GM12864 (cell line): ENCODE results near the gene FAM177B.

Source experiments
- DNase-seq: peaks from one replicate; pipeline ENCODE4 v3.0.0-alpha.2; 2011; ENCODE audit warnings: low read depth
- H3K4me3 ChIP-seq: 2 replicates; pipeline ENCODE4 v1.5.1; 2011; ENCODE audit warnings: mild to moderate bottlenecking, low read depth, low read length, control low read depth
- TF ChIP-seq, protein P1 (sequence below): IDR thresholded peaks from 2 replicates; pipeline ENCODE4 v1.5.1; 2011; ENCODE audit warnings: low read depth, mild to moderate bottlenecking, moderate library complexity, low read length, control low read depth, inconsistent platforms; ENCODE audit errors: missing control alignments

FAM177B gene

DNA sequence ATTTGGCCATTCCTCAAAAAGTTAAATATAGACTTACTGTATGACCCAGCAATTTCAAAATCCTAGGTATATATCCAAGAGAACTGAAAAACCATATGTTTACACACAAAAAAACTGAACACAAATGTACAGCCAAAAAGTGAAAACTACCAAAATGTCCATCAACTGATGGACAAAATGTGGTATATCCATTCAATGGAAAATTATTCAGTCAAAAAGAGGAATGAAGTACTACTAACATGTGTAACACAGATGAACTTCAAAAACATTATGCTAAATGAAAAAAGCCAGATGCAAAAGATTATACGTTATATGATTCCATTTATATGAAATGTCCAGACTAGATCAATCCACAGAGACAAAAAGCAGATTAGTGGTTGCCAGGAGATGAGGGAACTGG lies 32.7 kb upstream of the FAM177B start:
- no peak overlapping the region for H3K4me3 ChIP-seq
- no peak for DNase-seq
- TF ChIP-seq, protein P1, sequence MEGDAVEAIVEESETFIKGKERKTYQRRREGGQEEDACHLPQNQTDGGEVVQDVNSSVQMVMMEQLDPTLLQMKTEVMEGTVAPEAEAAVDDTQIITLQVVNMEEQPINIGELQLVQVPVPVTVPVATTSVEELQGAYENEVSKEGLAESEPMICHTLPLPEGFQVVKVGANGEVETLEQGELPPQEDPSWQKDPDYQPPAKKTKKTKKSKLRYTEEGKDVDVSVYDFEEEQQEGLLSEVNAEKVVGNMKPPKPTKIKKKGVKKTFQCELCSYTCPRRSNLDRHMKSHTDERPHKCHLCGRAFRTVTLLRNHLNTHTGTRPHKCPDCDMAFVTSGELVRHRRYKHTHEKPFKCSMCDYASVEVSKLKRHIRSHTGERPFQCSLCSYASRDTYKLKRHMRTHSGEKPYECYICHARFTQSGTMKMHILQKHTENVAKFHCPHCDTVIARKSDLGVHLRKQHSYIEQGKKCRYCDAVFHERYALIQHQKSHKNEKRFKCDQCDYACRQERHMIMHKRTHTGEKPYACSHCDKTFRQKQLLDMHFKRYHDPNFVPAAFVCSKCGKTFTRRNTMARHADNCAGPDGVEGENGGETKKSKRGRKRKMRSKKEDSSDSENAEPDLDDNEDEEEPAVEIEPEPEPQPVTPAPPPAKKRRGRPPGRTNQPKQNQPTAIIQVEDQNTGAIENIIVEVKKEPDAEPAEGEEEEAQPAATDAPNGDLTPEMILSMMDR, result no peak

DNA sequence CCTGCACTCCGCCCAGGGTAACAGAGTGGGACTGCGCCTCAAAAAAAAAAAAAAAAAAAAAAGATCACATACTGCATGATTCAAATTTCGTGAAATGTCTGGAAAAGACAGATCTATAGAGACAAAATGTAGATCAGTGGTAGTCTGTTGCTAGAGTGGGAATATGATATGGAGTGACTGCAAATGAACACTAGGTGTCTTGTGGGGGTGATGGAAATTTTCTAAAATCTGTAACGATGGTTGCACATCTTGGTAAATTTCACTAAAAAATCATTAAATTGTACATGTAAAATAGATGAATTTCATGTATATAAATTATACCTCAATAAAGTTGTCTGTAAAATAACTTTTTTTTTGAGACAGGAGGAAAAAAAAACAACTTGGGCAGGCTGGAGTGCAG lies 30.2 kb upstream of the FAM177B start:
- no peak for DNase-seq
- TF ChIP-seq, protein P1, result no peak

GRCh38 chr1:222709700-222710153 lies 27.3 kb upstream of the FAM177B start:
- H3K4me3 ChIP-seq, result no peak overlapping the region
- DNase-seq, result no peak
- TF ChIP-seq, protein P1, result no peak

More for the DNA sequence above, 30.2 kb upstream of the FAM177B start:
- H3K4me3 ChIP-seq, result no peak overlapping the region

DNA sequence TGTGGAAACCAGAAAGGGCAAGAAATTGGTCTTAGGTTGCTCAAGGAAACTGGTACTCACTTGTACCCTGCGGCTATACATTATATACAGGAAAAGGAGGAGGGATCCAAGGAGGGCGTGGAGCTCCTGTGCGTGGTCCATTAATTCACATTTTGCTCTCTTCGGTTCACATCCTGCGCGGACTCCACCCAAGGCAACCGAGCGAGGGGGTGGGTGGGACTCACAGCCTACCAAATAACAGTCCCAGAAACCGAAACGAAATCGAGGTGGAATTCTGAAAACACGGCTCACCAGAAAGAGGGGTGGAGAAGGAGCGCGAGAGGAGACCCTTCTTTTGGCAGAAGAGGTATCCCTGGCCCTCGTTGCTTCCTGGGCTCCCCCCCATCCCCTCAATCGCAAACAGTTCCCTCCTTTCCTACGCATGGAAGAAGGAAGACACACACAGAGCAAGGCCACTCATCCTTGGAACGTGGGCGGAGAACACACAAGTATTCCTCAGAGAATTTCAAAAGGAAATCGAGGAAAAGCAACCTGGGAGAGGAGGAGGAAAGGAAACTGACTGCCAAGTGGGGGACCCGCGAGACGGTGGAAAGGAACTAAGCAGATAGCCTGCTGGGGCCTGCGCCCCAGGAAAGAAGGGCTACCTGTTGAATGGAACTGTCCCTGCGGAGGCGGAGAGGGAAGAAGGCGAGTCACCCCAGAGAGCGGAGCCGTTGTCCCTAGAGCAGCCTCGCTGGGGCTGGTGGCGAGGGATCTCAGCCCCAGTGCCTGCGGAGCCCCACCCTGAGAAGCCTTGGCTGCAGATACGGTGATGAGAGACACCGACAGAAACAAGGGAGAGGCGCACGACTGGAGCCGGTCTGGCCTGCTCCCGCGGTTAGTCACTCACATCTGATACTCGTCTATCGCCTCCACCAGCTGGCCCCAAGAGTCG lies 25.4 kb upstream of the FAM177B start:
- peak overlapping the region; percentile 98 for H3K4me3 ChIP-seq
- no peak for DNase-seq
- TF ChIP-seq, protein P1, result no peak

- peak within 1 kb of the TSS; percentile 98 for H3K4me3 ChIP-seq
- TF ChIP-seq, protein P1, result no peak
- no peak for DNase-seq
Measured at GRCh38 chr1:222712253-222713090, 24.5 kb upstream of the FAM177B start, which contains the start of the genes AIDA and BROX. TSS of gene AIDA (minus strand) at chr1:222712491. CDS start at chr1:222712317, 174 bp downstream. TSS of gene BROX (plus strand) at chr1:222712564. CDS start at chr1:222715700, 3,136 bp downstream.

GRCh38 chr1:222713091-222713961 lies 23.7 kb upstream of the FAM177B start:
- TF ChIP-seq, protein P1, result no peak
- H3K4me3 ChIP-seq, result peak overlapping the region; percentile 67
- peak; percentile 89 for DNase-seq
